OCI-LY3 (cell line): ENCODE measurements around the gene PLXNA3.

ENCODE experiments used
- H2AFZ ChIP-seq: fragments of 200-600, 300-600 bp; shearing (Covaris generic); 2 replicates; pipeline ENCODE4 v1.6.0; 2014; ENCODE audit warnings: antibody characterized with exemption, low read depth, low read length
- H3K27ac ChIP-seq: fragments of 200-600, 300-600 bp; sonication (generic); 2 replicates; pipeline ENCODE4 v1.5.1; 2014; ENCODE audit warnings: mild to moderate bottlenecking, low read length, moderate library complexity, mixed read lengths
- H3K27me3 ChIP-seq: fragments of 200-600, 300-600 bp; sonication (generic); 2 replicates; pipeline ENCODE4 v1.6.1; 2014; ENCODE audit warnings: low read depth, low read length, mixed read lengths
- H3K36me3 ChIP-seq: fragments of 200-600, 300-600 bp; sonication (generic); replicated peaks from 2 replicates; pipeline ENCODE3; 2014; ENCODE audit warnings: low read depth, low read length, mixed read lengths
- H3K4me1 ChIP-seq: fragments of 300-600, 200-600 bp; sonication (generic); 2 replicates; pipeline ENCODE4 v1.6.1; 2014; ENCODE audit warnings: low read length, mixed read lengths
- H3K4me2 ChIP-seq: fragments of 200-600, 300-600 bp; sonication (generic); 2 replicates; pipeline ENCODE4 v1.6.1; 2014; ENCODE audit warnings: low read length, mixed read lengths
- H3K4me3 ChIP-seq: fragments of 300-600, 200-600 bp; sonication (generic); 2 replicates; pipeline ENCODE4 v1.5.1; 2014; ENCODE audit warnings: antibody characterized with exemption, mild to moderate bottlenecking, low read length, moderate library complexity
- H3K79me2 ChIP-seq: fragments of 300-600, 200-600 bp; shearing (Covaris generic); 2 replicates; pipeline ENCODE4 v1.6.1; 2014; ENCODE audit warnings: mild to moderate bottlenecking, low read length, mixed read lengths
- H3K9ac ChIP-seq: fragments of 300-600, 200-600 bp; shearing (Covaris generic); 2 replicates; pipeline ENCODE4 v1.6.0; 2014; ENCODE audit warnings: mild to moderate bottlenecking, low read length, moderate library complexity
- H3K9me3 ChIP-seq: fragments of 200-600, 300-600 bp; shearing (Covaris generic); 2 replicates; pipeline ENCODE4 v1.6.1; 2014; ENCODE audit warnings: low read length, mixed read lengths; ENCODE audit not compliant: insufficient read depth
- H4K20me1 ChIP-seq: fragments of 200-600, 300-600 bp; sonication (generic); 2 replicates; pipeline ENCODE4 v1.6.1; 2016; ENCODE audit warnings: low read length, mixed read lengths; ENCODE audit not compliant: insufficient read depth
- CTCF ChIP-seq: fragments of 200-600, 300-600 bp; sonication (generic); IDR thresholded peaks from 2 replicates; pipeline ENCODE4 v1.5.1; 2014; ENCODE audit warnings: antibody characterized with exemption, low read length, low read depth
- EZH2phosphoT487 ChIP-seq: fragments of 200-600 bp; shearing (Covaris generic); IDR thresholded peaks from 2 replicates; pipeline ENCODE4 v1.6.1; 2018; ENCODE audit warnings: antibody characterized with exemption, mixed run types, low read depth

PLXNA3 gene

DNA sequence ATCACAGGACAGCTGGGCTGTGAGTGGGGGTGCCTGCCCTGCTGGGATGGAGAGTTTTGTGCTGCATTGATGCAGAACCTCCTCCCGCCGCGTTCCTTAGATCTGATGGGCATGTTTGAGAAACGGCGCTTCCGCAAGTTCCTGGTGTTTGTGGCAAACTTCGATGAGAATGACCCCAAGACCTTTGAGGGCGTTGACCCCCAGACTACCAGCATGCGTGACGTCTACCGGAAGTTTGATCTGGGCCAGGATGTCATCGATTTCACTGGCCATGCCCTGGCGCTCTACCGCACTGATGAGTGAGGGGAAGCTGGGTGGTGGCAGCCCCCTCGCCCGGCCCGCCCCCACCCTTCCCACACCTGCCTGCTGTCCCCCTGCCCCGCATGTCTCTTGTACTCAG, 18.2 kb upstream of the PLXNA3 start:
- Histone ChIP-seq H3K79me2 (peaks cover 28% of the 10 kb centered on the region), H3K9ac (no peak overlapping the region), H3K4me1 (peaks cover 16% of the 10 kb centered on the region), H3K36me3 (peaks cover 12% of the 10 kb centered on the region), H3K4me2 (no peak overlapping the region), H4K20me1 (no peaks in the 10 kb centered on the region), H3K27ac (no peak overlapping the region), H3K9me3 (no peaks in the 10 kb centered on the region), H3K27me3 (no peaks in the 10 kb centered on the region), H2AFZ (no peak overlapping the region), H3K4me3 (no peak overlapping the region)
- TF ChIP-seq CTCF: no peak
- TF ChIP-seq EZH2phosphoT487: no peak

- peaks cover 19% of the 10 kb centered on the region for H3K4me1 ChIP-seq
- TF ChIP-seq CTCF (no peak), EZH2phosphoT487 (no peak)
- H3K79me2 ChIP-seq: peaks cover 33% of the 10 kb centered on the region
- H2AFZ ChIP-seq: no peak overlapping the region
- H3K4me3 ChIP-seq: no peak overlapping the region
- no peak overlapping the region for H3K4me2 ChIP-seq
- no peak overlapping the region for H3K27ac ChIP-seq
- H3K27me3 ChIP-seq: no peaks in the 10 kb centered on the region
- H3K9ac ChIP-seq: no peak overlapping the region
- no peaks in the 10 kb centered on the region for H4K20me1 ChIP-seq
- no peaks in the 10 kb centered on the region for H3K9me3 ChIP-seq
- peaks cover 10% of the 10 kb centered on the region for H3K36me3 ChIP-seq
Measured at GRCh38 chrX:154440623-154441357, 17.3 kb upstream of the PLXNA3 start.

GRCh38 chrX:154441564-154441963, 16.5 kb upstream of the PLXNA3 start:
- H3K79me2 ChIP-seq: peaks cover 33% of the 10 kb centered on the region
- no peak for TF ChIP-seq EZH2phosphoT487
- TF ChIP-seq CTCF: no peak
- H3K4me2 ChIP-seq: no peak overlapping the region
- no peak overlapping the region for H3K4me3 ChIP-seq
- peaks cover 15% of the 10 kb centered on the region for H3K4me1 ChIP-seq
- H2AFZ ChIP-seq: no peak overlapping the region
- no peaks in the 10 kb centered on the region for H3K27me3 ChIP-seq
- no peak overlapping the region for H3K9ac ChIP-seq
- H4K20me1 ChIP-seq: no peaks in the 10 kb centered on the region
- peaks cover 5% of the 10 kb centered on the region for H3K36me3 ChIP-seq
- no peaks in the 10 kb centered on the region for H3K9me3 ChIP-seq
- H3K27ac ChIP-seq: no peak overlapping the region

GRCh38 chrX:154441984-154442707, 15.9 kb upstream of the PLXNA3 start:
- H3K4me2 ChIP-seq: no peak overlapping the region
- H3K27me3 ChIP-seq: no peaks in the 10 kb centered on the region
- H2AFZ ChIP-seq: no peak overlapping the region
- peaks cover 15% of the 10 kb centered on the region for H3K4me1 ChIP-seq
- H3K9me3 ChIP-seq: no peaks in the 10 kb centered on the region
- no peak overlapping the region for H3K4me3 ChIP-seq
- no peak overlapping the region for H3K9ac ChIP-seq
- no peaks in the 10 kb centered on the region for H4K20me1 ChIP-seq
- no peak overlapping the region for H3K27ac ChIP-seq
- TF ChIP-seq EZH2phosphoT487: no peak
- no peak for TF ChIP-seq CTCF
- H3K36me3 ChIP-seq: peaks cover 5% of the 10 kb centered on the region
- peaks cover 32% of the 10 kb centered on the region for H3K79me2 ChIP-seq
